HL-60/S4 treated with phorbol 12-myristate 13-acetate at 8.2 ng/mL for 4 days and 3 days (cell line): ENCODE data around the gene DNAJC5G.
"Not testable (repeated sequence)": the region's sequence is repeated elsewhere in the genome, so short reads cannot be mapped to it uniquely, and the experiment has no call there.

Experiments used
- in situ Hi-C: fragments of 300-500 bp; cut with MboI; formaldehyde crosslinking; loops from 2 replicates; pipeline ENCODE4 v1.15.0; 2022; ENCODE audit warnings: low sequenced_read_pairs

Gene DNAJC5G

DNA sequence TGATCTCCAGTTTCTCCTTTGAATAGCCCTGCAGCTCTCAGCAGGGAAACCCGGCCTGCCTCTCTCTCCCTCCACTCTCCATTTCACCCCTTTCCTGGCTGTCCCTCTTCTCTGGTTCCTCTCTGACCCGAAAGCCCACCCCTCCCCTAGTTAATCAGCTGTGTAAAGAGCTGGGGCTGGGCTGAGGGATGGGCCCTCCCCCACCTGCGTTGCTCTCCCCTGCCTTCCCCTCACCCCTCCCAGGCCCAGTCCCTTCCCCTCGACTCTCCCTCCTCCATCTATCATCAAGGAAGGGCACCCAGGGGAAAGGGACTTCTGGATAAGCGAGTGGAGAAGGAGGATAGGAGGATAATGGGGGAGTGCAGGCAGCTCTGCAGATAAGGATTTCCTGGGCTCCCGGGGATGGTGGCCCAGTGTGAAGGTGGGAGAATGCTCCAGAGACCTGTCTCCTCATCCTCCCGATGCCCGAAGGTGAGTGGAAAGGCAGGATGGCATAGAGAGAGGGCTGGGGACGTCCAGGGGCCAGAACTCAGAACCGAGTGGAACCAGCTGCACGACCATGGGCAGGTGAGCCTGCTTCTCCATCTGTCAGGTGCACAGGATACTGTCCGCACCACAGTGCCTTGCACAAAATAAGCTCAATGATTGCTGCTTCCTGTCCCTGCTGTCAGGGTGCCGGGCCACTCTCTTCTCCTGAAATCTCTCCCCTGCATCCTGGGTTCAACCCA is 24.4 kb upstream of the DNAJC5G start:
- in situ Hi-C loops = no loop called here

DNA sequence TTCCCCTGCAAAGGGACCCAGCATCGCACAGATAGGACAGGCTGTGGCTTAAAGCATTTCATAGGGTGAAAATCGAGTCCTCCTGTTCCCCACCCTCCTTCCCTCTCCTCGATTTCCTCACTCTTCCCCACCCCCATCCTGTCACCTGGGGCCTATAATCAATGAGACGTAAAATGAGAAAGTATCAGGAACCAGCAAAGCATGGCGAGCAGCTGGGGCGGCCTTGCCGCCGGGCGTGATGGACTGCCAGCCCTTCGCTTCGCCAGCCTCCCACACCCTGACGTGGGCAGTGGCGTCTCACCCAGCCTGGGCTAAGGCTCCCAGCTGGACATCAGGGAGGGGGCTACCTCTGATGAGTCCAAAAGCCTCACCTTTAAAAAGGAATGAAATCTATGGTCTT is 23.5 kb upstream of the DNAJC5G start:
- in situ Hi-C loops = no loop called here

DNA sequence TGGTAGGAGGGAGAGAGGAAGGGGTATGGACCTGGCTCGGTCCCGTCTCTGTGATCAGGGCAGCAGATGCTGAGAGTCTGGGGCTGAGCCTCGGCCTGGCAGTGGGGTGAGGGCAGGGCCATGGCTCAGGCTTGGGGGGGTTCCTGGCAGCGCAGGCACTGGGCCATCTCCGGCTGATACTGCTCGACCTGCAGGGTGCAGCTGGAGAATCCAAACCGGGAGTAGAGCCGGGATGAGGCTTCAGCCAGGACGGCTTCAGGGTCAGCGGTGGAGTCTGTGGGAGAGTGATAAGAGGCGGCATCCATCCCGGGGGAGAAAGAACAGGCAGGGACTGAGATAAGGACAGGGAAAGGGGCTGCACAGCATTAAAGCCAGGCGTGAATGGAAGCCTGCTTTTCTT is 20.0 kb upstream of the DNAJC5G start:
- in situ Hi-C loops = no loop called here

DNA sequence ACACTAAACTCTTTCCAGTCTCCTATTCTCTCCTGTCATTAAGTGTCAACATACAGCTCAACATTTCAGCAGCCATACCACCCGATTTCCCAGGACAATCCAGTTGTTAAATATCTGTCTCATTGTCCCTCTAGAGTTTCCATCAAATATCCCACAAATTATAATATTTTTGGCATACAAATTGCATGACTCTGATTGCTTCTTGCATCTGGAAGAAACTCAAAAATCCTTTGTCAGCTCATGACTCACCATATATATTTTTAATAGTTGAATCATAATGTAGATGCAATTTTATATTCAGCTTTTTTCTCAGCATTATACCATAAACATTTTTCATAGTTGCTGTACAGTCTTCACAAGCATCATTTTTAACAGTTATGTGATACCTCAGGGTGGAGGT is 19.6 kb upstream of the DNAJC5G start:
- in situ Hi-C loops = no loop called here

DNA sequence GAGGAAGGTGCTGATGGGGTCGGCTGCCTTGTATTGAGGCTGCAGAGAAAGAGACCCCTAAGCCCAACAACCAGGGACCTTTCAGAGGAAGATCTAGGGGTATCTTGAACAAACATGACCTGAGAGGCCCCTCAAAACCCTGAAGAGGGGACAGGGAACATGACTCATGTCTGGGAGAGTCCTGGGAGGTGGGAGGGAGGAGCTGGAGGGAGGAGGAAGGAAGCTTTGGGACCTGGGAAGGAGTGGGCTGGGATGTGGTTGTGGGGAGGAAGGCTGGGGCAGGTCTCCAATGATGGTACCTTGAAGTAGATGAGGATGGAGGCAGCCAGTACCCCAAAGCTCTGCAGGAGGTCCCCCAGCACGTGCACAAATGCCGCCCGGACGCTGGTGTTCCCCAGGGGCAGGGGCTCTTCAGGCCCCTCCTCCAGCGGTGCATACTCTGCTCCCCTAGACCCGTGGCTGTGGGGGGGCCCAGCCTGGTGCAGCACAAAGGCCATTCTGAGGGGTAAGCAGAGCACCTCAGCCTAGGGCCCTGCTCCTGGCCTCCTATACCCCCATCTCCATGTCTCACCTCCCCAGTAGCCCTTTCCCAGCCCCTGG is 18.3 kb upstream of the DNAJC5G start:
- in situ Hi-C loops = no loop called here

DNA sequence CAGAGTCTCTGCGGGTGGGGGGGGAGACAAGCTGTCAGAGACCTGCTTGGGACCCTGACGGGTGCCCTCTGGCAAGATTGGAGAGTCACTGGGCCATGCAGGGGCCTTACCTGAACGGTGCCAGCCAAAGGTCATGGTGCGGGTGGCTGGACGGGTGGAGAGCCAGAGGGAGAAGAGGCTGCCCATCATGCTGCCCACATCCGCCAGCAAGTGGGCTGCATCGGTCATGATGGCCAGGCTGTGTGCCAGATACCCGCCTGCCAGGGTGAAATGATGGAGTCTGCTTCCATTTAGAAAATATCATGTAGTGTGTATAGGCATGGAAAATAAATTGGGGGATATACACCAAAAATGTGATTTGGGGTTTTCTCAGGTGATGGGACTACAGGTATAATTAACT is 17.2 kb upstream of the DNAJC5G start:
- in situ Hi-C loops = no loop called here

DNA sequence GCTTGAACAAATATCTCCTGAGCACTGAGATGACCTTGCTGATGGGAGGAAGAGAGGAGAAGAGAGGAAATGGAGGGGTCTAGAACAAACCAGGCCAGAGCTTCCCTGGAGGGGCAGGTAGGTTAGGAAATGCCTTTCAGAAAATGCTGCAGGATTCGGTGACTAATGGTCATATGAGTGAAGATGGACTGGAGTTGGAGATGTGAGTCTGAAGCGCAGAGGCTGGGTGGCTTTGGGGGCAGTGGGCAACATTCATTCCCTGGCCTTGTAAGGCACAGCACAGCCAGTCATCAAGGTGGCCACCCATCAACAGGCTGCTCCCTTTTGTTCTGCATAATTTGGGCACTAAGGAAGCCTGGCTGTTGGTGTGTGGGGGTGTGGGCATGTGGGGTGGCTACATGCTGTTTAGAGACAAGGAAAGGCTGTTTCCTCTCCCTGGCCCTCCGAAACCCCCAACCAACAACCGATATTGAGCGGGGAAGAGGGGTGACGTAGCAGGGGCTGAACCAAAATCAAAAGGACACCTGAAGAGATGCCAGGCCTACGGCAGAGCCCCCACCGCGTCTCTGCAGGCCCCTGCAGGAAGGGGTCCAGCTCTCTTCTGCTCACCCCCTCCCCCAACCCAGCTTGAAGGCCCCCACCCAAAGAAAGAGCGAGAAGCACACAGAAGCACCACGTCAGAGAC is 13.8 kb upstream of the DNAJC5G start:
- in situ Hi-C loops = no loop called here

DNA sequence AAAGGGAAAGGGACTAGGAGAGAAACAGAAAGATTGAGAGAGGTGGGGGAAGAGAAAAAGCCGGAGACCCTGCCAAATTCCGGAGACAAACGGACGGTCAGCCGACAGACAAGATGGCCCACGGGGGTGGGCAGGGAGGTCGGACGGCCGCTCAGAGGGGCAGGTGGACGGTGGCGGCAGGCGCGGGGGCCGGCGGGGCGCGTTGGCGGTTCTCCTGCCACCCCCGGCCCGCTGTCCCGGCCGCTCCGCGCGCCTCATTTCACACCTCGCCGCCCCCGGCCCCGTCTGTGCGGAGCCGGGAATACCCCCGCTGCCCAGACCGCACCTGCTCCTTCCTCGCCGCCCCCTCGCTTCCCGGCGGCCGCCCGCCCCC is 13.3 kb upstream of the DNAJC5G start:
- in situ Hi-C loops = no loop called here

DNA sequence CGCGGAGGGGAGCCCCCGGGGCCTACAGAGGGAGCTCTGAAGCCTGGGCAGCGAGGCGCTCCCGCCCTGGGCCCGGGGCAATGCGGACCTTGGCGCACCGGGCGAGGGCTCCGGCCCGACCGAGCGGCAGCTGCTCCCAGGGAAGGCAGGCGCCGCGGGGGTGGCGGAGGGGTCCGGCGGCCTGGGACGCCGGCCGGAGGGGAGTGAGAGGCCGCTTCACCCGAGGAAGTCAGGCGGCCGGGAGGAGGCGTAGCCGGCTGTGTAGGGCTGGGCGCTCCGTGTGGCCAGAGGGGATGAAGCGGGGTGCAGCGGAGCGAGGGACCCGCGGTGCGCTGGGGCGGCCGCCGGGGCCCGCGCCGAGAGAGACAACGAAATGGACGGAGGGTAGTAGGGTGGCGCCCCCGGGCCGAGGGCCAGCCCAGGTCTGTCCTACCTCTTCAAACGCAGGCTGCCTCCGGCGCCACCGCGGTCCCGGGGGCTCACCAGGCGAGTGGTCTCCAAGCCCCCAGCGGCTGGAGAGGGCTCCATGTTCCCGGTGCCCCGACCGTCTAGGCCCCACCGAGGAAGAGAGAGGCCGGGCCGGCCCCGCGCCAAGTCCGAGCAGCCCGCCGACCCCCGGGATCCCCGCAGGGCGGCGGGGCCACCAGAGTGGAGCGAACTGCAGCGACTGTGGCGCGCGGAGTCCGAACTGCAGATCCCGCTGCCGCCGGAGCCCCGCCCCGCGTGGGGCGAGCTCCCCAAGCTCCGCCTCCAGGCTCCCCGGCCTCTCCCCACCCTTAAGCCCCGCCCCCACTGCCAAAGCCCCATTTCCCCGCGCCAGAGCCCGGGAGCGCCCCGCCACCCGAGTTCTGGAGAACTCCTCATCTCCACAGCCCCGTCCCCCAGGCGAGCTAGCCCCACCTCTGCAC is 12.6 kb upstream of the DNAJC5G start, which contains the start of gene SLC30A3:
TSS of gene SLC30A3 (minus strand) at position 669 of the 908 bp plus-strand sequence. CDS start at position 528, 141 bp downstream.
- in situ Hi-C loops = no loop called here

DNA sequence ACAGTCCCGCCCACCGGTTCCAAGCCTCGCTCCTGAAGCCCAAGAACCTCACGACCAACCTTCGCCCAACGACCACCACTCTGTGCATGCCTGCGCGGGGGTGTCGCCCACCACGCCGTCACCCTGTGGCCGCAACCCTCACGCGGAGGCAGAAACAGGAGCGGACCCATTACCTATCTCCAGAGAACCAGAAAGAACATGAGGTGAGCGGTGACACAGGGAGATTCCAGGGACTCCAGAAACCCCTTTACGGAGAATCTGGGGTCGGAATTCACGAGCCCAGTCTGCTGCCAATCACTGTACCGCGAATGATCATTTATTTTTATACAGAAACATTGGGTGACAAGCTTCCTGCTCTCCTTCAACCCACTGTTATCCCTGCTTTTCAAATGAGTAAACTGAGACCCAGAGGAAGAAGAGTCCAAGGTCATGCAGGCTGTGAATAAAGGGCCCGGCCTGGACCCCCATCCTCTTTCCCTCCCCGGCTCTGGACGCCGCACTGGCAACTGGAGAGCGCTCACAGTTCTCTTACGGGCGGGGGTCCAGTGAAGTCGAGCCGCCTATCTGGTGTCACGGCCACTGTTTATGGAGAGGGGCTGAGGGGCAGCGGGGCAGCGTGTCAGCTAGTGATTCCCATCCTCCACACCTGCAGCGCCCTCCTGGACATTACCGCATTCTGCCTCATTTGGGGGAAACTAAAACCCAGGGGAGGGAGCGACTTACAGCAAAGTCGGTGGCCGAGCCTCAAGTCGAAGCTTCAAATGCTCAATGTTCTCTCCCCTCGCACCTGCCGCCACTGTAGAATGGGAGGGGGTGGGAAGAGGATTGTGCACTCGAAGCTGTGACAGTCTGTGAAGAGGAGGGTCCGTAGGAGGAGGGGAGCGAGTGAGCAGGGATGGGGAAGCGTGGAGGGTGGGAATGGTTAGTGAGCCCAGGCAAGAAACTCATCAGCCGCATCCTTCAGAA is 11.7 kb upstream of the DNAJC5G start:
- in situ Hi-C loops = no loop called here

DNA sequence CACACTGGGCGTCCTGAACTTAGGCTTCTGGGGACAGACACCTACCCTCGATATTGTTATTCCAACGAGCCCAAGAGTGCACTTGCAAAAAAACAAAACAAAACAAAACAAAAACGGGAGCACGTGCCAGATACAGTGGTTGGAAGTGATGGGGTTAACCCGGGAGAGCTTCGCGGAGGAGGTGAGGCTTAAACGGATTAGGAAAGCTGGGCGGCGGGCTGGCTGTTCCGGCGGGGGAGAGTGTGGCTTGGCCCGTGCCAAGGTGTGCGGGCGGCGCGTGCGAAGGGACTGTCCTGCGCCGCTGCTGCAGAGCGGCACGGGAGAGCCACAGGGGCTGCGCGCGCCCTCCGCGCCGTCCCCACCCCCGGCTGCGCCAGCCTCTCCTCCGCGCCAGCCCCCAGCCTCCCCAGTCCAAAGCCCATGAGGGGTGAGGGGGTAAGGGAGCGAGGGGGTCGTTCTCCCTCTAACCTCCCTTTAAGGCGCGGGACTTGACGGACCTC is 10.9 kb upstream of the DNAJC5G start:
- in situ Hi-C loops = no loop called here

DNA sequence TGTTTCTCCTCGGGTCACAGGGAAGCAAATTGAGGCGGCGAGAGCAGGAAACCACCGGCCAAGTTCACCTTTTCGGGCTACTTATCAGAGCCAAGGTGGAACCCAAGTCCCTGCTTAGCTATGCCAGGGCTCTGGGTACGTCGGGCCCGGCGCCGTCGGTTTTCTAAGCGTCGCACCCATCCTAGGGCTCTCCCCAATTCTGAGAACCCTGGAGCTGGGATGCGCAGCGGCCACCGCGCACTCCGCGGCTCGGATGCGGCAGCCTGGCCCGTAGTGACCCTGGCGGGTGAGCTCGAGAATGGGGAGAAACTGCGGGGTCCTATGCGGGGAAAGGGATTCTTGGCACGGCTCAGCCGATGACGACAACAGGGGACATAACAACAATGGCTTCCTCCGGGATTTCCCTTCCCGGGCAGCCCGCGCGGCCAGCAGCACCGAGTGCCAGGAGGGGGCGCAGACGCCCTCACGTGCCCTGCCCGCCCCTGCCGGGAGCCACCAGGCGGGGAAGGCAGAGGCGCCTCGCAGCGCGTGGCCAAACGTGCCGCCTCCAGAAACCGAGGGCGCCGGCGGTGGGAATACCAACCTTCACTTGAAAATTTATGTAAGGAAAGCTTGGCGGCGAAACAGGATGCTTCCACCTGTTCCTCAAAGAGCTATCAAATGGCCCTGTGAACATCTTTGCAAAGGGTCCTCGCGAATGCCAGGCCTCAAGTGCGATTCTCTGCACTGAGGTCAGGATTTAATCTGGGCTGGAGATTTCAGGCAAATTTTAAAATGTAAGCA is 10.3 kb upstream of the DNAJC5G start:
- in situ Hi-C loops = no loop called here

DNA sequence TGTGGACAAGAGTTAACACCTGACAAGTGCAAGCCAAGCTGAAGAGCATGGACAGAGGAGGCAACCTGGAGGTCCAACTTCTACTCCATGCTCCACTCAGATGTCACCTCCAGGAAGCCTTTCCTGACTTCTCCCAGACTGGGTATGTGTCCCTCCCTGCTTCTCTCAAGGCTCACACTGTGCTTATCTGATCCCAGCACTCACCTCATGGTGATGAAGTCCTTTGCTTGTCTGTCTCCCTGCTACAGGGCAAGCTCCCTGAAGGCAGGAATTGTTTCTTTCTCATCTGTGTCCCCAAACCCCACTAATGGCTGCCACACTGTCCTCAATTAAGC is 9.7 kb upstream of the DNAJC5G start:
- in situ Hi-C loops = no loop called here

DNA sequence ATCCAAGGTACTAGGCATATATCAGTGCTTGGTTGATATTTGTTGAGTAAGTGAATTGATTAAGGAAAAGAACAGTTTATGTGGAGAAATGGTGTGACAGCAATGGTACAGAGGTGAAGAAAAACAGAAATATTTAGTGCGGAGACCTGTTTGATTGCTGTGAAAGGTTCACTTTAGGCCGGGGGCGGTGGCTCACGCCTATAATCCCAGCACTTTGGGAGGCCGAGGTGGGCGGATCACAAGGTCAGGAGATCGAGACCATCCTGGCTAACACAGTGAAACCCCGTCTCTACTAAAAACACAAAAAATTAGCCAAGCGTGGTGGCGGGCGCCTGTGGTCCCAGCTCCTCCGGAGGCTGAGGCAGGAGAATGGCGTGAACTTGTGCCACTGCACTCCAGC is 6.9 kb upstream of the DNAJC5G start:
- in situ Hi-C loops = not testable (repeated sequence)

DNA sequence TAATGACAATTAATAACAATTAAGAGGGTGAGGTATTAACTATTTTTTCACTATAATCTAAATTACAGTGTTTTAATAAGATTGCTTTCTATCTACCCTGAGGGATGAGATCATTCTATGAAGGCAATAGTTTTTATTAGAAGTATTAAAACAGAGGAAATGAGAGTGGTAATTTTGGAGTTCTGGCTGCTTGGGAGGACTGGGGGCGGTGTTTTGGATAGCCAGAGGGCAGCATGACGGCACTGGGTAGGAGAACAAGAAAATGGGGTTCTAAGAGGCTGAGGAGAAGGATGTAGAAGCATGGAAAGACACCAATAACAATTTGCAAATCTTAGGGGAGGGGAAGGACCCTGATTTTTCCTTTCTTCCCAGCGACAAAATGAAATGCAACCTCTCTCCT is 5.1 kb upstream of the DNAJC5G start:
- in situ Hi-C loops = no loop called here

DNA sequence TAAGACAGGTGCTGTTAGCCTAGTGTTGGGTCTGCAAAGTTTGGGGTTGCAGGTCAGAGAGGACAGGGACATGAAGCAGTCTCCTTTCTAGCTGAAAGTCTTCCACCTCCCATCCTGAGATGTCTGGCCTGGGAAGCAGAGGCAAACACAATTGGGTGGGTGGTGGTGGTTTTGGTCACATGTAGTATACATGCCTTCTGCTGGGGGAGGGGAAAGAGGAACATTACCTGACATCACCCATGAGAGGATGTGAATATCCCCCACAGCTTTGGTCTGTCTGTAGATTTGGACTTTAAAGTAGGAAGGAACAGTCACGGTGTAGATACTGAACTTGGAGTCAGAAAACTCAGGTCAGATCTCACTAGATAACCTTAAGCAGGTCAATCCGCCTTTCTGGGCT is 4.6 kb upstream of the DNAJC5G start:
- in situ Hi-C loops = no loop called here

DNA sequence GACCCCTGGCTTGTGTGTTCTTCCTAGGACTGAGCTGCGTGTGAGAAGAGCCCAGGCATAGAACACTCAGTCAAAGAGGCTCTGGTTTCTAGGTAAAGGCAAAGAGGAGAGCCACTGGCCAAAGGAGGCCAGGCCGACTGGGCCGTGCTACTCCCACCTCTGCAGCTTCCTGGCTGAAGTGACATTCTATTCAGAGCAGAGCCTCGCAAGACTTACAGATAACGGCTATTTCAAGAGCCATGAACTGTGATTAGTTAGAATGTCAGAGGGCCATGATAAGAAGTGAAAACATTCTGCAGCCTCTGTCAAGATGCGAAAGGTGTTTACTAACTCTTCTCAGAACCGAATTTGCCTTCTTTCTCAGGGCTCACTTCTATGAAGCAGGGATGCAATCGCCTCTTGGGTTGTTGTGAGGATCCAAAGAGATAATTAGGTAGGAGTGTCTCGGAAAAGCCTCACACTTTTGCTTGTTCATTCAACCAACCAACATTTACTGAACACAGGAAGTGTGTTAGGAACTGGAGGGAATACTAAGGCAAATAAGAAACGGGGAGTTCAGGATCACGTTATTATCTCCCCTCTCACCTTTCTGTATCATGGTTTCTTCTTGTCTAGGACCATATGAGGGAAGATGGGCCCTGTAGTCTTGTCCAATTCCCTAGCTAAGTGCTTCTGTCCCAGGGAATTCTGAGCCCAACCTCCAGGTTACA is 3.4 kb upstream of the DNAJC5G start:
- in situ Hi-C loops = no loop called here
